ENCODE results near the gene ZMYND8. TPM values are rescaled to one million over a fixed set of nuclear protein-coding genes. Genes with fewer than 3 reads are reported as not detected.

Gene ZMYND8
- total and polyA plus RNA-seq, 11 donors: 11.3 to 46.4 (median 28.7) TPM

DNA sequence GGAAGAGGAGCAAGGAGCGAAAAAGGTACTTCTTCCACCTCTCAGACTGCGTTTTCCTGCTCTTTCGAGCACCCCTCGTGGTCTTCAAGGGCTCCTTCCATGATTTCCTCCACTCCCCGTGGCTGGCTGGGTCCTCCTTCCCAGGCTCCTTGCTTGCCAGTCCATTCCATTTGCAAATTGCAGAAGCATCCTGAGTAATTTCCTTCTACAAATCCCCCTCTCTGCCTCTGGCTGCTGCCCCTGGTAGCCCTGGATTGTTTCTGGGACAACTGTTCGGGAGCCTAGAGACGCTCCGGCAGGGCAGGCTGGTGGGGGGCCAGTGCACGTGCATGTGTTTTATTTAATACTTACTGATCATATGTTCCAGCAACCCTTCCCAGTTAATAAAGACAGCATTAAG lies 173.1 kb downstream of the ZMYND8 start:
- no peaks in the 10 kb centered on the region for H3K9me3 ChIP-seq
- no peaks in the 10 kb centered on the region for H3K36me3 ChIP-seq
- DNase-seq (no peak), ATAC-seq (no peak)
- WGBS, 4 donors: 73 to 85% (median 76%) methylated on average over 8 to 9 of the region's 9 CpGs
- no peak overlapping the region for H3K4me3 ChIP-seq
- no peaks in the 10 kb centered on the region for H3K27me3 ChIP-seq
- TF ChIP-seq, protein P1, sequence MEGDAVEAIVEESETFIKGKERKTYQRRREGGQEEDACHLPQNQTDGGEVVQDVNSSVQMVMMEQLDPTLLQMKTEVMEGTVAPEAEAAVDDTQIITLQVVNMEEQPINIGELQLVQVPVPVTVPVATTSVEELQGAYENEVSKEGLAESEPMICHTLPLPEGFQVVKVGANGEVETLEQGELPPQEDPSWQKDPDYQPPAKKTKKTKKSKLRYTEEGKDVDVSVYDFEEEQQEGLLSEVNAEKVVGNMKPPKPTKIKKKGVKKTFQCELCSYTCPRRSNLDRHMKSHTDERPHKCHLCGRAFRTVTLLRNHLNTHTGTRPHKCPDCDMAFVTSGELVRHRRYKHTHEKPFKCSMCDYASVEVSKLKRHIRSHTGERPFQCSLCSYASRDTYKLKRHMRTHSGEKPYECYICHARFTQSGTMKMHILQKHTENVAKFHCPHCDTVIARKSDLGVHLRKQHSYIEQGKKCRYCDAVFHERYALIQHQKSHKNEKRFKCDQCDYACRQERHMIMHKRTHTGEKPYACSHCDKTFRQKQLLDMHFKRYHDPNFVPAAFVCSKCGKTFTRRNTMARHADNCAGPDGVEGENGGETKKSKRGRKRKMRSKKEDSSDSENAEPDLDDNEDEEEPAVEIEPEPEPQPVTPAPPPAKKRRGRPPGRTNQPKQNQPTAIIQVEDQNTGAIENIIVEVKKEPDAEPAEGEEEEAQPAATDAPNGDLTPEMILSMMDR (IDR thresholded peaks at IDR 0.05): no peak
- TF ChIP-seq POLR2A (IDR thresholded peaks at IDR 0.05): no peak
- intact Hi-C loops (cut with DNase I): no loop called here
- H3K27ac ChIP-seq: no peak overlapping the region
- H3K4me1 ChIP-seq: no peaks in the 10 kb centered on the region

DNA sequence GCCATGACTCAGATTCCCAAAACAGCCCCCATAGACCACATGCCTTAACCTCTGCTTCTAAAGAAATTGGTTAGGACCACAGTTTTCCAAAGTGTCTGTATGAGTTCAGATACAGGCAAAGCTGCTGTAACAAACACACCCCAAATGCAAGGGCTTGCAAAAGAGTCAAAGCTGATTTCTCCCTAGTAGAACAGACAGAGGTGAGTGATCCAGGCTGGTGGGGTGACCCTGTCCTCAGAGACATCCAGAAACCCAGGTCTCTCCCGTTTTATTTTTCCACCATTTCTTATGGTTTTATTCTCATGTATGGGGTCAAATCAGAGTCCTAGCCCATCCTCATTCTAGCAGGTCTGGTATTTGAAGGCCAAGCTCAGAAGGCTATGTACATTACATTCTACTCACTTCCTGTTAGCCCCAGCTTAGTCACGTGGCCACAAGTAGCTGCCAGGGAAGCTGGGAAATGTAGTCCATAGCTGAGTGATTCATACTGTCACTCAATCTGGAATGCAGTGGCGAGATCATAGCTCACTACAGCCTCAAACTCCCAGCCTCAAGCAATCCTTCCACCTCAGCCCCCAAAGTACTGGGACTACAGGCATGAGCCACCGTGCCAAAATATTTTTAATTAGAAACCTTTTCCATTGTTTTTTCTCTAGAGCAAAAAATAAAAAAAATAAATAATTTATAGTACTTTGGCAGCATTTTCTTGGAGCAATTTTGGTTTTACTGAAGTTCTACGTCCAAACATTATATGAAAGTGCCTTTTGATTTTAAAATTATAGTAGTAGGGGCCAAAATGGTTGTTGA lies 175.2 kb downstream of the ZMYND8 start:
- no peaks in the 10 kb centered on the region for H3K4me1 ChIP-seq
- intact Hi-C loops (cut with DNase I): no loop called here
- 74 to 83% (median 80%) methylated on average over 5 of the region's 5 CpGs for WGBS, 4 donors
- DNase-seq (no peak), ATAC-seq (peak in 2 of 4 donors; percentile 54 to 60)
- H3K36me3 ChIP-seq: no peaks in the 10 kb centered on the region
- no peaks in the 10 kb centered on the region for H3K9me3 ChIP-seq
- no peaks in the 10 kb centered on the region for H3K27me3 ChIP-seq
- TF ChIP-seq, protein P1 (IDR thresholded peaks at IDR 0.05): no peak
- TF ChIP-seq POLR2A (IDR thresholded peaks at IDR 0.05): no peak
- no peak overlapping the region for H3K4me3 ChIP-seq
- H3K27ac ChIP-seq: no peak overlapping the region

DNA sequence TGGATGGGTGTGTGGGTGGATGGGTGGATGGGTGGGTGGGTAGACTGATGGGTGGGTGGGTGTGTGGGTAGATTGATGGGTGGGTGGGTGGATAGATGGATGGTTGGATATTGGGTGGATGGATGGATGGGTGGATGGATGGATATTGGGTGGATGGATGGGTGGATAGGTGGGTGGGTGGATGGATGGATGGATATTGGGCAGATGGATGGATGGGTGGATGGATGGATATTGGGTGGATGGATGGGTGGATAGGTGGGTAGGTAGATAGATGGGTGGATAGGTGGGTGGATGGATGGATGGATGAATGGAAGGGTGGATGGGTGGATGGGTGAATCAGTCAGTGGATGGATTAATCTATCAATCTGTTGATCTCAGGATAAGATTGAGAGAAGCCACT lies 177.2 kb downstream of the ZMYND8 start:
- DNase-seq (no peak), ATAC-seq (no peak)
- Histone ChIP-seq H3K27me3 (no peaks in the 10 kb centered on the region), H3K4me3 (no peak overlapping the region), H3K27ac (no peak overlapping the region), H3K36me3 (no peaks in the 10 kb centered on the region), H3K9me3 (no peaks in the 10 kb centered on the region), H3K4me1 (peaks cover 0 to 8% (median 0%) of the 10 kb centered on the region in 12 donors)
- intact Hi-C loops (cut with DNase I): no loop called here
- no peak for TF ChIP-seq POLR2A (IDR thresholded peaks at IDR 0.05)
- TF ChIP-seq, protein P1 (IDR thresholded peaks at IDR 0.05): no peak

DNA sequence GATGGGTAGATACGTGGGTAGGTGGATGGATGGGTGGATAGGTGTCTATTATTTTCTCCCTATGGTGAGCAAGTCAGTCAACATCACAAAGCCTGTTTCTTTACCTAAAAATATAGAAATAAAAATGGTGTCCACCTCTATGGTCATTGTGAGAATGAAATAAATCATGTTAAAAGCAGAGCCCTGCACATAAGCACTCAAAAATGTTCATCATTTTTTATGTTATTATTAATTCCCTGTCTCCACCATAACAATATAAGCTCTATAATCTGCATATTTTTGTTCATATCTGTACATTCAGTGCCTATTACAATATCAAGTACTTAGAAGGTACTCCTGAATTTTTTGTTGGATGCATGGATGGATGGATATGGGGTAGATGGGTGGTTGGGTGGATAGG lies 177.6 kb downstream of the ZMYND8 start:
- 86 to 97% (median 91%) methylated on average over 1 of the region's 1 CpG for WGBS, 4 donors
- H3K4me3 ChIP-seq: no peak overlapping the region
- peaks cover 0 to 8% (median 0%) of the 10 kb centered on the region in 12 donors for H3K4me1 ChIP-seq
- no peaks in the 10 kb centered on the region for H3K36me3 ChIP-seq
- peaks cover 0 to under 1% (median 0%) of the 10 kb centered on the region in 9 donors for H3K27me3 ChIP-seq
- intact Hi-C loops (cut with DNase I): no loop called here
- TF ChIP-seq, protein P1 (IDR thresholded peaks at IDR 0.05): no peak
- no peak for TF ChIP-seq POLR2A (IDR thresholded peaks at IDR 0.05)
- H3K9me3 ChIP-seq: no peaks in the 10 kb centered on the region
- H3K27ac ChIP-seq: no peak overlapping the region
- no peak for ATAC-seq
- DNase-seq: no peak

Measured in heart left ventricle (tissue), 16 donors.